DMS114 treated with DMSO at 0.1 percent for 48 hours (cell line): ENCODE results near the gene HOTAIR.

ENCODE experiments used
- DNase-seq: peaks from one replicate; lab custom pipeline; 2025; ENCODE audit not compliant: unreplicated experiment; lab: John Stamatoyannopoulos, UW

Gene HOTAIR

DNA sequence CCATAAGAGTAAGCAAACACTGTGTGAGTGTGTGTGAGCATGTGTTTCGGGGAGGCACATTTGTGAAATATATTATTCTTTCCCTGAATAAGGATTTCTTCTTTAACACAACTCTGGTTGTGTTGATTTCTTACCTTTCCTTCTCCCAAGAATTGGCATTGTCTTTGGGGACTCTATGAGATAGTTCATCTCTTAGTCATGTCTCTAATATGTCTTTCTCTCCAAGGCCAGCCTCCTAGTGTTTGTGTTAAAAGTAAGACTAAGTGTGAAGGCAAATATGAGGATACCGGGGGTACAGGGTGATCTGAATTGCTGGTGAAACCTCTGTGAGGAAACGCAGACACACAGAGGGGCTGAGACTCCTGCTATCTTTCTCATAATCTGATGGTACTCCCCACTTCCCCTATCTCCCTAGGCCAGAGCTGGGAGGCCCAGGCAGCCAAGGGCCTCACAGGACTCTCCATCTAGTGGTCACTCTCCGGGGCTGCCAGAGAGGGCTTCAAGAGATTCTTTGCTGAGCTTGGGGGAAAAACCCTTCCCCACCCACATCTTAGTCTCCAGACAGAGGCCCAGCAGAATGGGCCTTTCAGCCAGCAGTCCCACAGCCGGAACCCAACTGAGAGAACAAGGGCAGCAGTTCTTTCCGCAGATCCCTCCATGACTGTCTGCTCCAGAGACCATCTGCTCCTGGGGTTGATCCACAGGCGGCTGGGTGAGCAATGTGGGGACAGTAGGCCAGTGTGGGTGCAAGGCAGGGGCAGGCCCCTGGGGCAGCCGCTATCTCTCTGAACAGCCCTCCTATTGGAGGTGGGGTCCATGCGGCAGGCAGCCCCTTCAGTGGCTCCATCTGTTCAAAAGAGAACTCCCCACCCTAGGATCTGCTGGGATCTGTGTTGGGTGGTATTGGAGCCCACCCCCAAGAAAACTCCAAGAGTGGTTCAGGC, 25.8 kb downstream of the HOTAIR start:
- peak; percentile 47 for DNase-seq

DNA sequence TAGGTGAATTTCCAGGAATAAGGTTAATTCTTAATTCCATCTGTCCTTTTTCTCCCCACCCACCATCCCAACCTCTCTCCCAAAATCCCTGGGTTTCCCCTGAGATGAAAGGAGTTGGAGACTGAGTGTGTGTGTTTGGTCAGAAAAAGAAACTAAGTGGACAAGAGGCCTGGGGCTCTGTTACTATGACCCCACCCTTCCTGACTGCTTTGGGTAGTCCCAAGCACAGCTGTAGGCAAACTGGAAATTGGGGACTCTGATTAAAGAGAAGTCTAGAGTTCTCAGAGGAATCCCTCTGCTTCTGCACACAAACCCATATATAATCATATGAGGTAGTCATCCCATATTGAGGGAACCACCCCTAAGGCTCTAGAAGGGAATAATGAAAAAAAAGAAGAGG, 27.0 kb downstream of the HOTAIR start:
- DNase-seq = no peak

GRCh38 chr12:53944907-53945847, 29.6 kb downstream of the HOTAIR start:
- DNase-seq = no peak

GRCh38 chr12:53944209-53944608, 30.5 kb downstream of the HOTAIR start:
- DNase-seq = no peak

GRCh38 chr12:53942467-53942997, 32.2 kb downstream of the HOTAIR start:
- no peak for DNase-seq

- DNase-seq = no peak
Measured at GRCh38 chr12:53941750-53942149, 33.0 kb downstream of the HOTAIR start.

GRCh38 chr12:53941187-53941586, 33.6 kb downstream of the HOTAIR start:
- DNase-seq = no peak

- DNase-seq = no peak
Measured at GRCh38 chr12:53940443-53941014, 34.2 kb downstream of the HOTAIR start.

DNA sequence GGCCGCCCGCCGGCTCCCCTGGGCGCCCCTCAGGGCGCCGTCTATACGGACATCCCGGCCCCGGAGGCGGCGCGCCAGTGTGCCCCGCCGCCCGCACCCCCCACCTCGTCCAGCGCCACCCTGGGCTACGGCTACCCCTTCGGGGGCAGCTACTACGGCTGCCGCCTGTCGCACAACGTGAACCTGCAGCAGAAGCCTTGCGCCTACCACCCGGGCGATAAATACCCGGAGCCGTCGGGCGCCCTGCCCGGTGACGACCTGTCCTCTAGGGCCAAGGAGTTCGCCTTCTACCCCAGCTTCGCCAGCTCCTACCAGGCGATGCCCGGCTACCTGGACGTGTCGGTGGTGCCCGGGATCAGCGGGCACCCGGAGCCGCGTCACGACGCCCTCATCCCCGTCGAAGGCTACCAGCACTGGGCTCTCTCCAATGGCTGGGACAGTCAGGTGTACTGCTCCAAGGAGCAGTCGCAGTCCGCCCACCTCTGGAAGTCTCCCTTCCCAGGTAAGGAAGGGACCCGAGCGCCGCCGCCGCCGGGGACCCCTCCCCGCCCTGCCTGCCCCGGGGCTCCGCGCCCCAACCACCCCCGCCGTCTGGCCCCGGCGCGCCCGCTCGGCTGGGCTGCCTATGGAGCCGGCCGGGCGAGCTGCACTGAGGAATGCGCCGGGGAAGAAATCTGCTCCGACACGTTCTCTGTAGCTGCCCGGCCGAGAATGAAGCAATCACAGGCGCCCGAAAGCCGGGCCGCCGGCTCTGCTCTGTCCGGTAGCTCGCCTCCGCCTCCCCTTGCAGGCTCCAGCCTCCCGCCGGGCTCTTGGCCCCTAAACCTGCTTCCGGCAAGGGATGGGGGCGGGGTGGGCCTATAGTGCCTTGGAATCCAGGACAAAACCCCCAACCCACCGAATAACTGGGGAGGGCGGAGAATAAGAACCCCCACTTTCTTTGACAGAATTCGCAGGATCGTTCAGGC, 35.3 kb downstream of the HOTAIR start:
- DNase-seq = no peak

GRCh38 chr12:53938326-53939140, 36.2 kb downstream of the HOTAIR start, which contains the start of gene HOXC13:
HOXC13 (plus strand) TSS chr12:53938831; CDS start chr12:53938907, 76 bp downstream.
- DNase-seq = peak; percentile 99

DNA sequence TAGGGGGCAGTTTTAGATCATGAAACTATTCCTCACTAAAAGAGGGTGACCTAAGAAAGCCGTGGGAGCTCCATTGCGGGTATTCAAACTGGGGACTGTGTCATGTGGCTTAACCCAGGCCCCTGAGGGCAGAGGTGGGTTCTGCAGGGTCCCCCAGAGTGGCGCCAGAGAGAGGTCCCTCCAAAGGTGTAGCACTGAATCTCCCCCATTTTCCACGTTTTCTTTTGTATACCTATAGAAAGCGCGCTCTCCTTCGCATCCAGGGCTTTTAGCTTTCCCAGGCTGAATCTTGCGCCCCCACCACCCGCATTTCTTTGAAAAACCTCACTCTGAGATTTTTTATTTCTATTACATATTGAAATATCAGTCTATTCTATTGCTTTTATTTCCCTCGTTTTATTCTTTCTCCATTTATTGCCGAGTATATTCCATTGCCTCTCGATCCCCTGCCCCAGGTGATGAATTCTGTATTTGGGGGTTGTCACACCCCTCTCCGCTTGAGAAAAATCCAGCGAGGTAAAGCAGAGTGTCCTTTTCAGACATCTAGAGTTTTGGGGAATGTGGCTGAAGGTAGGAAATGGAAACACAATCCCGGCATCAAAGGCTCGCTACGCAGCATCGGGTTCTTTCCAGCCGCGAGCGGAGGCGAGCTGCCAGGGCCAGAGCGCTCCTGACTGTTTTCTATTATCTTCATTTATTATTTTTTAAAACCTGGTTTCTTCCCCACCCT, 37.0 kb downstream of the HOTAIR start:
- no peak for DNase-seq

DNA sequence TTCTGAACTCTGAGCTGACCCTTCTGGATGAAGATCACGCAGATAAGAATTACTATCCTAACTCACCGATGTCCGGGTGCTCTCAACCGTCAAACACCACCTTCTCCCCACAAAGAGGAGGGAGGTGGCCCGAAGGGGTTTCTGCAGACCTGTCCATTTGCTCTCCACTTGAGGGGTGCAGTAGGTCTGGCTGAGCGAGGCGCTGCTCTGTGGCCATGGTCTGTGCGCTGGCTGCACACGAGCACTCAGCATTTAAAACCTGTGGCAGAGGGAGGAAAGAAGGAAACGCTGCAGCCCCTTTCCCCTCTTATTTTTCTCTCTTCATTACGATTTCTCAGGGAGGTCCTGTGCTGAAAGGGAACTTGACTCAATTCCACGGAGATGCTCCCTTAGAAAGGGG, 37.7 kb downstream of the HOTAIR start:
- DNase-seq = no peak

- DNase-seq = no peak
Measured at GRCh38 chr12:53935383-53936341, 39.1 kb downstream of the HOTAIR start.

DNA sequence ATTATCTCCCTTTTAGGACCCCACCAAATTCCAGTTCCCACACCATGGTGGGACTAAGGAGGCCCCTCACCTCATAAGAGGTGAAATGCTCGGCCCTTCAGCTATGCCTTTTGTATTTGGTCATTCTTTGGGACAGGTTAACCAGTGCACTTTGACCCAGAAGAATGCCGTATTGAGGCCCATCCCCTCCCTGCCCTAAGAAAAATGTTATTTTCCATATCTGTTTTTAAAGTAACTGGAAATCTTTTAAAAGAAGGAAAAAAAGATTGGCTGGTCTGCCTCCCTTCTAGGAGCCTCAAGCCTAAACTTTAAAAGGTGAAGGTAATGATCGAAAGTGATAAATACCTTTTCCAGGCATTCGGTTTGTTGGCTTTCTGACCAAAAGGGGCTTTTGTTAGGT, 41.8 kb downstream of the HOTAIR start:
- no peak for DNase-seq

GRCh38 chr12:53931844-53932581, 42.7 kb downstream of the HOTAIR start:
- DNase-seq = no peak

GRCh38 chr12:53930591-53931255, 44.0 kb downstream of the HOTAIR start:
- DNase-seq = no peak
